Loucy (cell line): Measurements from ENCODE around the gene TC2N.

Experiments used
- H2AFZ ChIP-seq: fragments of 200-600 bp; sonication (generic); 2 replicates; pipeline ENCODE4 v1.6.0; 2016; ENCODE audit warnings: antibody characterized with exemption, mild to moderate bottlenecking, low read length, moderate library complexity
- H3F3A ChIP-seq: fragments of 200-600 bp; 2 replicates; pipeline ENCODE4 v1.6.0; 2016; ENCODE audit warnings: antibody characterized with exemption, low read depth, mild to moderate bottlenecking
- H3K27me3 ChIP-seq: fragments of 200-600 bp; sonication (generic); 2 replicates; pipeline ENCODE4 v1.6.1; 2014; ENCODE audit warnings: low read length, mild to moderate bottlenecking; ENCODE audit not compliant: insufficient read depth, poor library complexity, severe bottlenecking
- H3K36me3 ChIP-seq: fragments of 200-600 bp; sonication (generic); 2 replicates; pipeline ENCODE4 v1.6.1; 2016; ENCODE audit warnings: low read length; ENCODE audit not compliant: insufficient read depth
- H3K4me1 ChIP-seq: fragments of 200-600 bp; sonication (generic); 2 replicates; pipeline ENCODE4 v1.5.1; 2014; ENCODE audit warnings: low read length, mild to moderate bottlenecking; ENCODE audit not compliant: insufficient read depth, poor library complexity, severe bottlenecking
- H3K4me2 ChIP-seq: fragments of 200-600 bp; sonication (generic); 2 replicates; pipeline ENCODE4 v1.6.0; 2014; ENCODE audit warnings: antibody characterized with exemption, low read length, low read depth, mild to moderate bottlenecking; ENCODE audit not compliant: poor library complexity, severe bottlenecking
- H3K4me3 ChIP-seq: fragments of 200-600 bp; sonication (generic); 2 replicates; pipeline ENCODE4 v1.5.1; 2014; ENCODE audit warnings: low read length, mild to moderate bottlenecking, mixed read lengths; ENCODE audit not compliant: poor library complexity, severe bottlenecking
- H3K79me2 ChIP-seq: fragments of 200-600 bp; sonication (generic); 2 replicates; pipeline ENCODE4 v1.6.1; 2014; ENCODE audit warnings: low read length; ENCODE audit not compliant: insufficient read depth
- H3K9ac ChIP-seq: fragments of 200-600 bp; sonication (generic); 2 replicates; pipeline ENCODE4 v1.6.0; 2014; ENCODE audit warnings: mild to moderate bottlenecking, low read depth, low read length, moderate library complexity; ENCODE audit not compliant: poor library complexity, severe bottlenecking
- H3K9me2 ChIP-seq: fragments of 200-600 bp; sonication (generic); replicated peaks from 2 replicates; pipeline ENCODE4 v1.6.1; 2016; ENCODE audit warnings: low read depth, low read length, mixed read lengths
- H3K9me3 ChIP-seq: fragments of 200-600 bp; sonication (generic); 2 replicates; pipeline ENCODE4 v1.6.1; 2014; ENCODE audit warnings: mild to moderate bottlenecking, antibody characterized with exemption, low read length, low read depth; ENCODE audit not compliant: insufficient read depth
- H4K20me1 ChIP-seq: fragments of 200-600 bp; sonication (generic); 2 replicates; pipeline ENCODE4 v1.6.0; 2014; ENCODE audit warnings: antibody characterized with exemption, low read length, mild to moderate bottlenecking; ENCODE audit not compliant: insufficient read depth, poor library complexity, severe bottlenecking
- CTCF ChIP-seq: fragments of 200-600 bp; sonication (generic); conservative IDR thresholded peaks from 2 replicates; pipeline ENCODE4 v1.5.1; 2014; ENCODE audit warnings: mild to moderate bottlenecking, antibody characterized with exemption, low read length
- EZH2phosphoT487 ChIP-seq: fragments of 200-600 bp; IDR thresholded peaks from 2 replicates; pipeline ENCODE4 v1.6.1; 2018; ENCODE audit warnings: antibody characterized with exemption, mild to moderate bottlenecking, moderate library complexity, borderline replicate concordance

The TC2N gene

GRCh38 chr14:91835920-91836843 is 31.2 kb downstream of the TC2N start:
- Histone ChIP-seq H3K4me3 (no peak overlapping the region), H3K4me2 (no peak overlapping the region), H3K79me2 (no peaks in the 10 kb centered on the region), H3K27me3 (no peaks in the 10 kb centered on the region), H3K36me3 (no peaks in the 10 kb centered on the region), H3K9ac (no peak overlapping the region), H3F3A (no peaks in the 10 kb centered on the region), H4K20me1 (no peaks in the 10 kb centered on the region), H3K9me2 (no peaks in the 10 kb centered on the region), H2AFZ (no peak overlapping the region), H3K4me1 (no peaks in the 10 kb centered on the region), H3K9me3 (no peaks in the 10 kb centered on the region)
- TF ChIP-seq EZH2phosphoT487 = no peak

- Histone ChIP-seq H3K9me2 (no peaks in the 10 kb centered on the region), H3F3A (no peaks in the 10 kb centered on the region), H3K4me3 (no peak overlapping the region), H3K79me2 (no peaks in the 10 kb centered on the region), H2AFZ (no peak overlapping the region), H4K20me1 (no peaks in the 10 kb centered on the region), H3K4me2 (no peak overlapping the region), H3K27me3 (no peaks in the 10 kb centered on the region), H3K4me1 (no peaks in the 10 kb centered on the region), H3K9ac (no peak overlapping the region), H3K9me3 (no peaks in the 10 kb centered on the region), H3K36me3 (no peaks in the 10 kb centered on the region)
- TF ChIP-seq EZH2phosphoT487 (no peak), CTCF (no peak)
These were observed 32.0 kb downstream of the TC2N start for GRCh38 chr14:91835197-91835919.

- TF ChIP-seq CTCF (no peak), EZH2phosphoT487 (no peak)
- Histone ChIP-seq H3F3A (no peaks in the 10 kb centered on the region), H4K20me1 (no peaks in the 10 kb centered on the region), H3K4me1 (peaks cover 2% of the 10 kb centered on the region), H3K9ac (no peak overlapping the region), H2AFZ (no peak overlapping the region), H3K4me2 (no peak overlapping the region), H3K27me3 (no peaks in the 10 kb centered on the region), H3K36me3 (no peaks in the 10 kb centered on the region), H3K79me2 (no peaks in the 10 kb centered on the region), H3K4me3 (no peak overlapping the region), H3K9me3 (no peaks in the 10 kb centered on the region), H3K9me2 (no peaks in the 10 kb centered on the region)
These were observed 32.8 kb downstream of the TC2N start for GRCh38 chr14:91834571-91834970.
